GM12878 (cell line): ENCODE measurements around the gene SMOC1. TPM values are rescaled to one million over a fixed set of nuclear protein-coding genes. Genes with fewer than 3 reads are reported as not detected.

Experiments
- ATAC-seq: fragments of 200-7000 bp; cut with Tn5 transposase; 3 replicates; pipeline ENCODE4 v1.9.1; 2020; ENCODE audit warnings: mild to moderate bottlenecking, moderate library complexity
- BruUV-seq: library from RNA; stranded (reverse); fragments of 400-500 nt; replicated peaks from 2 replicates; lab custom pipeline; 2021; lab: Mats Ljungman, UMichigan
- CTCF ChIA-PET: fragments of 300-600 bp; sonication (Branson Sonifier 250); formaldehyde crosslinking; extraction: SDS; loops from one replicate; lab custom pipeline; 2021; ENCODE audit warnings: inconsistent platforms; lab: Yijun Ruan, JAX
- POLR2A ChIA-PET: fragments of 350-600 bp; formaldehyde crosslinking; extraction: SDS; loops from one replicate; lab custom pipeline; 2021; ENCODE audit warnings: inconsistent platforms; lab: Charles Lee
- RAD21 ChIA-PET: fragments of 300-600 bp; sonication (Branson Sonifier 250); formaldehyde crosslinking; loops from one replicate; lab custom pipeline; 2023; ENCODE audit warnings: antibody characterized with exemption; ENCODE audit not compliant: unreplicated experiment; lab: Charles Lee
- SMC1A ChIA-PET: fragments of 300-600 bp; sonication (Branson Sonifier 250); formaldehyde crosslinking; loops from one replicate; lab custom pipeline; 2023; ENCODE audit not compliant: unreplicated experiment, uncharacterized antibody; lab: Charles Lee
- DNase-seq: peaks from one replicate; pipeline ENCODE4 v3.0.0-alpha.2; 2011; ENCODE audit warnings: low read depth, low spot score
- FAIRE-seq: peaks from 3 replicates; lab custom pipeline; 2011; peaks lifted over from hg19 to GRCh38; lab: Jason Lieb, UNC
- H2AFZ ChIP-seq: 2 replicates; pipeline ENCODE4 v1.6.0; 2011; ENCODE audit warnings: low read depth, low read length, control low read depth; ENCODE audit not compliant: control insufficient read depth
- H3K27ac ChIP-seq: 2 replicates; pipeline ENCODE4 v1.5.1; 2011; ENCODE audit warnings: control low read depth; ENCODE audit not compliant: control insufficient read depth, insufficient read depth
- H3K27me3 ChIP-seq, 2 experiments: replicated peaks in 1 of 2; 2 replicates each; pipeline versions ENCODE4 v1.6.0 to v1.6.1; 2011; ENCODE audit warnings: low read length in 1 of 2; ENCODE audit not compliant: control insufficient read depth in 2 of 2, insufficient read depth in 2 of 2
- H3K36me3 ChIP-seq, 2 experiments: 2 replicates each; pipeline ENCODE4 v1.5.1; 2011; ENCODE audit warnings: low read length in 1 of 2; ENCODE audit not compliant: control insufficient read depth in 2 of 2, insufficient read depth in 2 of 2
- H3K4me1 ChIP-seq: 2 replicates; pipeline ENCODE4 v1.6.1; 2011; ENCODE audit warnings: mild to moderate bottlenecking, low read length, moderate library complexity, mixed read lengths; ENCODE audit not compliant: control insufficient read depth, insufficient read depth
- H3K4me2 ChIP-seq: 2 replicates; pipeline ENCODE4 v1.6.0; 2011; ENCODE audit warnings: control low read depth; ENCODE audit not compliant: control insufficient read depth, insufficient read depth
- H3K4me3 ChIP-seq: fragments of 200-600 bp; sonication (generic); 2 replicates; pipeline ENCODE4 v1.5.1; 2016
- H3K79me2 ChIP-seq: 2 replicates; pipeline ENCODE4 v1.6.0; 2011; ENCODE audit warnings: low read length; ENCODE audit not compliant: control insufficient read depth, insufficient read depth
- H3K9ac ChIP-seq: 2 replicates; pipeline ENCODE4 v1.8.0; 2011; ENCODE audit warnings: low read length, control low read depth, mixed read lengths; ENCODE audit not compliant: control insufficient read depth, insufficient read depth
- H3K9me3 ChIP-seq: replicated peaks from 3 replicates; pipeline ENCODE4 v1.5.1; 2011; ENCODE audit warnings: mild to moderate bottlenecking, low read length; ENCODE audit not compliant: control insufficient read depth, insufficient read depth
- H4K20me1 ChIP-seq: 2 replicates; pipeline ENCODE4 v1.6.0; 2011; ENCODE audit not compliant: control insufficient read depth, insufficient read depth
- BMI1 ChIP-seq: fragments of 450-650 bp; IDR thresholded peaks from 2 replicates; pipeline ENCODE4 v1.6.1; 2016; ENCODE audit warnings: mild to moderate bottlenecking, moderate library complexity, borderline replicate concordance
- BRCA1 ChIP-seq: IDR thresholded peaks from 2 replicates; pipeline ENCODE4 v1.6.1; 2011; ENCODE audit warnings: low read depth, low read length, improper control_type of control experiment
- ETV6 ChIP-seq, 2 experiments: fragments of 450-650 bp in 1 of 2; IDR thresholded peaks in 1 of 2; conservative IDR thresholded peaks in 1 of 2; 2 replicates each; pipeline ENCODE4 v1.6.1; 2014; ENCODE audit warnings: antibody characterized with exemption in 1 of 2, borderline replicate concordance in 1 of 2, low read depth in 1 of 2, mild to moderate bottlenecking in 1 of 2, moderate library complexity in 1 of 2
- KAT2A ChIP-seq: conservative IDR thresholded peaks from 2 replicates; pipeline ENCODE4 v1.6.1; 2011; ENCODE audit warnings: low read depth, low read length; ENCODE audit not compliant: control insufficient read depth
- KDM1A ChIP-seq: fragments of 200-600 bp; sonication (generic); IDR thresholded peaks from 2 replicates; pipeline ENCODE4 v1.6.1; 2016; ENCODE audit warnings: borderline replicate concordance
- NR2F1 ChIP-seq: fragments of 450-650 bp; conservative IDR thresholded peaks from 2 replicates; pipeline ENCODE4 v1.6.1; 2017; ENCODE audit warnings: mild to moderate bottlenecking
- NRF1 ChIP-seq: conservative IDR thresholded peaks from 2 replicates; pipeline ENCODE4 v1.6.1; 2011; ENCODE audit warnings: mild to moderate bottlenecking, low read depth, low read length, improper control_type of control experiment
- ZNF207 ChIP-seq: fragments of 450-650 bp; IDR thresholded peaks from 2 replicates; pipeline ENCODE4 v1.6.1; 2014; ENCODE audit warnings: antibody characterized with exemption, mild to moderate bottlenecking, borderline replicate concordance
- WGBS: methylation state at CpG from one replicate; pipeline ENCODE4 v1.1.6; 2016; ENCODE audit warnings: low lambda C conversion rate; ENCODE audit not compliant: insufficient replicate concordance, insufficient coverage; ENCODE audit errors: missing lambda C conversion rate; 5-methylcytosine and 5-hydroxymethylcytosine counted together
- in situ Hi-C: fragments of 300-500 bp; cut with MboI; formaldehyde crosslinking; loops from 9 replicates; pipeline ENCODE4 v1.14.3; 2018; ENCODE audit warnings: mixed read lengths
- intact Hi-C: fragments of 100-400 bp; cut with micrococcal nuclease; formaldehyde crosslinking; loops from one replicate; pipeline ENCODE4 v1.14.2; 2022; ENCODE audit not compliant: unreplicated experiment
- polyA plus RNA-seq, 11 experiments: library from polyadenylated mRNA; depleted of rRNA in 4 of 11; unstranded in 6 of 11; stranded (reverse) in 5 of 11; fragments of >200 nt; fragmentation: Nextera tagmentation in 4 of 11; fragmentation: Illumina TruSeq in 1 of 11; extraction: Ambion mirVana in 4 of 11; extraction: Trizol in 1 of 11; gene quantifications; 1 replicate in 1 of 11; 2 replicates in 10 of 11; pipeline versions ENCODE4 v1.2.1 to v1.2.3, GENCODE V29; 2011 to 2016; ENCODE audit warnings: inconsistent platforms in 2 of 11, missing spikeins in 2 of 11, low read depth in 1 of 11
- total RNA-seq, 4 experiments: library from RNA; depleted of rRNA in 3 of 4; stranded (reverse); fragments of >200 nt in 3 of 4; fragmentation: Illumina TruSeq in 1 of 4; extraction: Trizol in 1 of 4; gene quantifications; 2 replicates each; pipeline versions ENCODE4 v1.2.1 to v1.2.3, GENCODE V29; 2013 to 2021
- TF ChIP-seq, protein P1 (sequence below): fragments of 150-350 bp; IDR thresholded peaks from 2 replicates; pipeline ENCODE4 v1.6.1; 2014; ENCODE audit warnings: mild to moderate bottlenecking, low read depth, low read length
- TF ChIP-seq, protein P2 (sequence below): IDR thresholded peaks from 2 replicates; pipeline ENCODE4 v1.6.1; 2012; ENCODE audit warnings: low read depth, low read length, improper control_type of control experiment
- TF ChIP-seq, protein P3 (sequence below): fragments of 450-650 bp; IDR thresholded peaks from 2 replicates; pipeline ENCODE4 v1.6.1; 2016; ENCODE audit warnings: mild to moderate bottlenecking
- TF ChIP-seq, protein P4 (sequence below): fragments of 450-650 bp; IDR thresholded peaks from 2 replicates; pipeline ENCODE4 v1.6.1; 2017; ENCODE audit warnings: low read depth, mild to moderate bottlenecking, moderate library complexity
- TF ChIP-seq, protein P5 (sequence below): IDR thresholded peaks from 2 replicates; pipeline ENCODE4 v1.6.1; 2011; ENCODE audit warnings: borderline replicate concordance, low read depth, mild to moderate bottlenecking, moderate library complexity, low read length; ENCODE audit not compliant: insufficient read depth, poor library complexity, severe bottlenecking
- TF ChIP-seq, protein P6 (sequence below): fragments of 450-650 bp; IDR thresholded peaks from 2 replicates; pipeline ENCODE4 v1.6.1; 2016; ENCODE audit warnings: mild to moderate bottlenecking

SMOC1 gene
- total and polyA plus RNA-seq, 10 of the 15 experiments (the other 5 are each of a cell fraction or from before 2014, with no cell fraction given) = 0.03 to 0.26 (median 0.14) TPM; not detected in 7

DNA sequence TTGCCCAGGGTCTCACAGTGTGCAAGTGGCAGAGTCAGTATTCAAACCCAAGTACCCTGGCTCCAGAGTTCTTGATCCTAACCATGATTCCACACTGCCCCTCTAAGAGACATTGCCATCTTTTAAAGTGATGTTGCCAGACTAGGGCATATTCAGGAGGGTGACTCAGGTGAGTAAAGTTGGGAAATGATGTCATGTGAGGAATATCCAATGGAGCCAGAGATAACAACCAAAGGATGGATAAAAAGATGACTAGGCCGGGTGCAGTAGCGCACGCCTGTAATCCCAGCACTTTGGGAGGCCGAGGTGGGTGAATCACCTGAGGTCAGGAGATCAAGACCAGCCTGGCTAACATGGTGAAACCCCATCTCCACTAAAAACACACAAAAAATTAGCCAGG, 85.6 kb downstream of the SMOC1 start (continued):
- TF ChIP-seq, protein P1, sequence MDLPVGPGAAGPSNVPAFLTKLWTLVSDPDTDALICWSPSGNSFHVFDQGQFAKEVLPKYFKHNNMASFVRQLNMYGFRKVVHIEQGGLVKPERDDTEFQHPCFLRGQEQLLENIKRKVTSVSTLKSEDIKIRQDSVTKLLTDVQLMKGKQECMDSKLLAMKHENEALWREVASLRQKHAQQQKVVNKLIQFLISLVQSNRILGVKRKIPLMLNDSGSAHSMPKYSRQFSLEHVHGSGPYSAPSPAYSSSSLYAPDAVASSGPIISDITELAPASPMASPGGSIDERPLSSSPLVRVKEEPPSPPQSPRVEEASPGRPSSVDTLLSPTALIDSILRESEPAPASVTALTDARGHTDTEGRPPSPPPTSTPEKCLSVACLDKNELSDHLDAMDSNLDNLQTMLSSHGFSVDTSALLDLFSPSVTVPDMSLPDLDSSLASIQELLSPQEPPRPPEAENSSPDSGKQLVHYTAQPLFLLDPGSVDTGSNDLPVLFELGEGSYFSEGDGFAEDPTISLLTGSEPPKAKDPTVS = no peak
- TF ChIP-seq, all 136 proteins: peak for 0

DNA sequence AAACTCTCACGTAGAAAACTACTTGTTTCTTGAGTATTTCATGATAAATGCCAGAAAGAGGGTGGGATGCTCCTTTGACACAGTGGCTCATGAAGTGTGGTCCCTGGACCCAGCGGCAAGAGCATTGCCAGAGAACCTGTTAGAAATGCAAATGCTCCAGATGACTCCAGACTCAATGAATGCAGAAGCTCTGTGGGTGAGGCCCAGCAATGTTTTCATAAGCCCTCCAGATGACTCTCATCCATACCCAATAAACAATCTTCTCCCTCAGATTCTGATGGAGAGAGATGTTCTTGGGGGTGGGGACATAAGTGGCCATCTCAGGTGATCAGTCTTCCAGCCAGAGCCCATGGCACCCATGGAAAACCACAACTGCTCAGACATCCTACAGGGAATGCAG, 88.9 kb downstream of the SMOC1 start:
- Histone ChIP-seq H4K20me1 (no peaks in the 10 kb centered on the region), H3K27ac (no peak overlapping the region), H3K4me3 (no peak overlapping the region), H3K9ac (no peak overlapping the region), H2AFZ (no peak overlapping the region), H3K27me3 (peaks cover 0 to 2% of the 10 kb centered on the region in 2 experiments; a peak in 2 of 4 replicates), H3K4me2 (no peak overlapping the region), H3K36me3 (no peaks in the 10 kb centered on the region), H3K79me2 (no peaks in the 10 kb centered on the region), H3K4me1 (no peaks in the 10 kb centered on the region), H3K9me3 (no peaks in the 10 kb centered on the region)
- no TSS peak for BruUV-seq
- FAIRE-seq = no peak
- POLR2A ChIA-PET = no interaction called here
- RAD21 ChIA-PET = no interaction called here
- 44% methylated on average over 2 of the region's 2 CpGs for WGBS
- CTCF ChIA-PET = interaction anchor here (0.8 to 1.9 kb wide), 2 partner anchors 9 to 224 kb away, joined by 3 to 4 read pairs; no protein-coding TSS in a partner anchor
- no peak for DNase-seq
- no peak for ATAC-seq
- in situ Hi-C loops (no loop called here), intact Hi-C loops (no loop called here)
- SMC1A ChIA-PET = interaction anchor here (1.4 kb wide), 1 partner anchor 10 kb away, joined by 3 read pairs; no protein-coding TSS in a partner anchor
- TF ChIP-seq, protein P2, sequence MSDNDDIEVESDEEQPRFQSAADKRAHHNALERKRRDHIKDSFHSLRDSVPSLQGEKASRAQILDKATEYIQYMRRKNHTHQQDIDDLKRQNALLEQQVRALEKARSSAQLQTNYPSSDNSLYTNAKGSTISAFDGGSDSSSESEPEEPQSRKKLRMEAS = no peak
- TF ChIP-seq NRF1 = no peak
- TF ChIP-seq KAT2A = no peak
- TF ChIP-seq ZNF207 = no peak
- no peak for TF ChIP-seq BMI1
- TF ChIP-seq KDM1A = no peak
- TF ChIP-seq BRCA1 = no peak
- no peak for TF ChIP-seq ETV6 (conservative IDR thresholded peaks at IDR 0.05 in 1 of 2, IDR thresholded peaks at IDR 0.05 in 1 of 2; ENCODE audit: borderline replicate concordance in 1 of 2, low read depth in 1 of 2)
- TF ChIP-seq, protein P3, sequence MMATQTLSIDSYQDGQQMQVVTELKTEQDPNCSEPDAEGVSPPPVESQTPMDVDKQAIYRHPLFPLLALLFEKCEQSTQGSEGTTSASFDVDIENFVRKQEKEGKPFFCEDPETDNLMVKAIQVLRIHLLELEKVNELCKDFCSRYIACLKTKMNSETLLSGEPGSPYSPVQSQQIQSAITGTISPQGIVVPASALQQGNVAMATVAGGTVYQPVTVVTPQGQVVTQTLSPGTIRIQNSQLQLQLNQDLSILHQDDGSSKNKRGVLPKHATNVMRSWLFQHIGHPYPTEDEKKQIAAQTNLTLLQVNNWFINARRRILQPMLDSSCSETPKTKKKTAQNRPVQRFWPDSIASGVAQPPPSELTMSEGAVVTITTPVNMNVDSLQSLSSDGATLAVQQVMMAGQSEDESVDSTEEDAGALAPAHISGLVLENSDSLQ = no peak
- TF ChIP-seq, protein P4, sequence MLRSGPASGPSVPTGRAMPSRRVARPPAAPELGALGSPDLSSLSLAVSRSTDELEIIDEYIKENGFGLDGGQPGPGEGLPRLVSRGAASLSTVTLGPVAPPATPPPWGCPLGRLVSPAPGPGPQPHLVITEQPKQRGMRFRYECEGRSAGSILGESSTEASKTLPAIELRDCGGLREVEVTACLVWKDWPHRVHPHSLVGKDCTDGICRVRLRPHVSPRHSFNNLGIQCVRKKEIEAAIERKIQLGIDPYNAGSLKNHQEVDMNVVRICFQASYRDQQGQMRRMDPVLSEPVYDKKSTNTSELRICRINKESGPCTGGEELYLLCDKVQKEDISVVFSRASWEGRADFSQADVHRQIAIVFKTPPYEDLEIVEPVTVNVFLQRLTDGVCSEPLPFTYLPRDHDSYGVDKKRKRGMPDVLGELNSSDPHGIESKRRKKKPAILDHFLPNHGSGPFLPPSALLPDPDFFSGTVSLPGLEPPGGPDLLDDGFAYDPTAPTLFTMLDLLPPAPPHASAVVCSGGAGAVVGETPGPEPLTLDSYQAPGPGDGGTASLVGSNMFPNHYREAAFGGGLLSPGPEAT = no peak
- TF ChIP-seq NR2F1 = no peak
- TF ChIP-seq, protein P5, sequence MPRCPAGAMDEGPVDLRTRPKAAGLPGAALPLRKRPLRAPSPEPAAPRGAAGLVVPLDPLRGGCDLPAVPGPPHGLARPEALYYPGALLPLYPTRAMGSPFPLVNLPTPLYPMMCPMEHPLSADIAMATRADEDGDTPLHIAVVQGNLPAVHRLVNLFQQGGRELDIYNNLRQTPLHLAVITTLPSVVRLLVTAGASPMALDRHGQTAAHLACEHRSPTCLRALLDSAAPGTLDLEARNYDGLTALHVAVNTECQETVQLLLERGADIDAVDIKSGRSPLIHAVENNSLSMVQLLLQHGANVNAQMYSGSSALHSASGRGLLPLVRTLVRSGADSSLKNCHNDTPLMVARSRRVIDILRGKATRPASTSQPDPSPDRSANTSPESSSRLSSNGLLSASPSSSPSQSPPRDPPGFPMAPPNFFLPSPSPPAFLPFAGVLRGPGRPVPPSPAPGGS = no peak
- TF ChIP-seq, protein P6, sequence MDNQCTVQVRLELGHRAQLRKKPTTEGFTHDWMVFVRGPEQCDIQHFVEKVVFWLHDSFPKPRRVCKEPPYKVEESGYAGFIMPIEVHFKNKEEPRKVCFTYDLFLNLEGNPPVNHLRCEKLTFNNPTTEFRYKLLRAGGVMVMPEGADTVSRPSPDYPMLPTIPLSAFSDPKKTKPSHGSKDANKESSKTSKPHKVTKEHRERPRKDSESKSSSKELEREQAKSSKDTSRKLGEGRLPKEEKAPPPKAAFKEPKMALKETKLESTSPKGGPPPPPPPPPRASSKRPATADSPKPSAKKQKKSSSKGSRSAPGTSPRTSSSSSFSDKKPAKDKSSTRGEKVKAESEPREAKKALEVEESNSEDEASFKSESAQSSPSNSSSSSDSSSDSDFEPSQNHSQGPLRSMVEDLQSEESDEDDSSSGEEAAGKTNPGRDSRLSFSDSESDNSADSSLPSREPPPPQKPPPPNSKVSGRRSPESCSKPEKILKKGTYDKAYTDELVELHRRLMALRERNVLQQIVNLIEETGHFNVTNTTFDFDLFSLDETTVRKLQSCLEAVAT = no peak
